Measurements from ENCODE around the gene PGK1. TPM values are rescaled to one million over a fixed set of nuclear protein-coding genes. Genes with fewer than 3 reads are reported as not detected.
"Not testable (repeated sequence)": the region's sequence is repeated elsewhere in the genome, so short reads cannot be mapped to it uniquely, and the experiment has no call there.

The PGK1 gene
- total RNA-seq (100 to 1,000 TPM; 235 to 254 TPM), polyA plus RNA-seq (100 to 1,000 TPM in 1 of 2 donors, 10 to 100 TPM in 1; 94.6 to 157 TPM)
- long read RNA-seq, donor 1, full-length matches to known transcripts: 2,113 of 2,243 reads
- long read RNA-seq, donor 1, partial matches to known transcripts: 59 of 2,243 reads
- long read RNA-seq, donor 1, other reads (novel, unspliced or antisense): 71 of 2,243 reads
- long read RNA-seq, donor 2, full-length matches to known transcripts: 218 of 263 reads
- long read RNA-seq, donor 2, partial matches to known transcripts: 20 of 263 reads
- long read RNA-seq, donor 2, other reads (novel, unspliced or antisense): 25 of 263 reads

GRCh38 chrX:78103623-78104446 lies at the start of gene PGK1:
TSS of gene PGK1 (plus strand) at chrX:78104248. CDS start at chrX:78104341, 93 bp downstream.
- Histone ChIP-seq H3K4me3 (ENCODE audit: low read length in 2 of 2) (peak within 1 kb of the TSS; percentile 48 to 93), H3K4me1 (ENCODE audit: control insufficient read depth in 1 of 2, insufficient read depth in 2 of 2, low read length in 2 of 2) (peaks cover 0 to 1% of the 10 kb centered on the region in 2 donors), H3K27me3 (ENCODE audit: control insufficient read depth in 1 of 2, insufficient read depth in 2 of 2, low read length in 1 of 2) (no peaks in the 10 kb centered on the region), H3K9me3 (ENCODE audit: control insufficient read depth, low read length) (no peaks in the 10 kb centered on the region), H3K27ac (ENCODE audit: low read depth in 1 of 2, low read length in 2 of 2) (peak within 1 kb of the TSS; percentile 77 to 98), H3K36me3 (ENCODE audit: control insufficient read depth in 1 of 2, insufficient read depth in 2 of 2, low read length in 1 of 2) (no peaks in the 10 kb centered on the region)
- ATAC-seq (ENCODE audit: low FRiP score) (peak; percentile 98), DNase-seq (peak; percentile 97 to 98)
- intact Hi-C loops (cut with DNase I): loop anchor here in 1 of 2 donors (10.0 kb wide), 1 partner anchor 189 kb away; the partner anchor contains the start of gene ATP7A
- WGBS, 2 donors: 0 to 37% methylated on average over 68 to 72 of the region's 72 CpGs

- Histone ChIP-seq H3K27ac (ENCODE audit: low read depth in 1 of 2, low read length in 2 of 2) (no peak overlapping the region), H3K36me3 (ENCODE audit: control insufficient read depth in 1 of 2, insufficient read depth in 2 of 2, low read length in 1 of 2) (no peaks in the 10 kb centered on the region), H3K4me3 (ENCODE audit: low read length in 2 of 2) (no peak overlapping the region), H3K9me3 (ENCODE audit: control insufficient read depth, low read length) (no peaks in the 10 kb centered on the region), H3K4me1 (ENCODE audit: control insufficient read depth in 1 of 2, insufficient read depth in 2 of 2, low read length in 2 of 2) (peaks cover 0 to 2% of the 10 kb centered on the region in 2 donors), H3K27me3 (ENCODE audit: control insufficient read depth in 1 of 2, insufficient read depth in 2 of 2, low read length in 1 of 2) (peaks cover 0 to 5% of the 10 kb centered on the region in 2 donors)
- DNase-seq: no peak
- intact Hi-C loops (cut with DNase I): no loop called here
- ATAC-seq (ENCODE audit: low FRiP score): no peak
Observed at GRCh38 chrX:78063687-78064086, 40.4 kb upstream of the PGK1 start.

- peak overlapping the region in 1 of 2 donors; percentile 36 for H3K27ac ChIP-seq (ENCODE audit: low read depth in 1 of 2, low read length in 2 of 2)
- DNase-seq (no peak), ATAC-seq (ENCODE audit: low FRiP score) (no peak)
- no peaks in the 10 kb centered on the region for H3K9me3 ChIP-seq (ENCODE audit: control insufficient read depth, low read length)
- 71 to 91% methylated on average over 4 of the region's 4 CpGs for WGBS, 2 donors
- peaks cover 0 to 2% of the 10 kb centered on the region in 2 donors for H3K4me1 ChIP-seq (ENCODE audit: control insufficient read depth in 1 of 2, insufficient read depth in 2 of 2, low read length in 2 of 2)
- intact Hi-C loops (cut with DNase I): no loop called here
- H3K4me3 ChIP-seq (ENCODE audit: low read length in 2 of 2): no peak overlapping the region
- no peaks in the 10 kb centered on the region for H3K36me3 ChIP-seq (ENCODE audit: control insufficient read depth in 1 of 2, insufficient read depth in 2 of 2, low read length in 1 of 2)
- peaks cover 0 to 5% of the 10 kb centered on the region in 2 donors for H3K27me3 ChIP-seq (ENCODE audit: control insufficient read depth in 1 of 2, insufficient read depth in 2 of 2, low read length in 1 of 2)
Observed at GRCh38 chrX:78064152-78064551, 39.9 kb upstream of the PGK1 start.

GRCh38 chrX:78064698-78065601 lies 39.1 kb upstream of the PGK1 start:
- intact Hi-C loops (cut with DNase I); H3K4me1 ChIP-seq (ENCODE audit: control insufficient read depth in 1 of 2, insufficient read depth in 2 of 2, low read length in 2 of 2); DNase-seq; H3K9me3 ChIP-seq (ENCODE audit: control insufficient read depth, low read length); H3K27me3 ChIP-seq (ENCODE audit: control insufficient read depth in 1 of 2, insufficient read depth in 2 of 2, low read length in 1 of 2); H3K36me3 ChIP-seq (ENCODE audit: control insufficient read depth in 1 of 2, insufficient read depth in 2 of 2, low read length in 1 of 2); H3K4me3 ChIP-seq (ENCODE audit: low read length in 2 of 2): not testable (repeated sequence)
- ATAC-seq (ENCODE audit: low FRiP score): peak; percentile 63
- WGBS, 2 donors: 66 to 71% methylated on average over 6 of the region's 6 CpGs
- peak overlapping the region in 1 of 2 donors; percentile 90 for H3K27ac ChIP-seq (ENCODE audit: low read depth in 1 of 2, low read length in 2 of 2)

- ATAC-seq (ENCODE audit: low FRiP score) (no peak), DNase-seq (no peak)
- WGBS, 2 donors: 54 to 63% methylated on average over 1 of the region's 1 CpG
- no peaks in the 10 kb centered on the region for H3K9me3 ChIP-seq (ENCODE audit: control insufficient read depth, low read length)
- no peak overlapping the region for H3K4me3 ChIP-seq (ENCODE audit: low read length in 2 of 2)
- H3K27ac ChIP-seq (ENCODE audit: low read depth in 1 of 2, low read length in 2 of 2): no peak overlapping the region
- intact Hi-C loops (cut with DNase I): no loop called here
- H3K27me3 ChIP-seq (ENCODE audit: control insufficient read depth in 1 of 2, insufficient read depth in 2 of 2, low read length in 1 of 2): no peaks in the 10 kb centered on the region
- peaks cover 0 to 2% of the 10 kb centered on the region in 2 donors for H3K4me1 ChIP-seq (ENCODE audit: control insufficient read depth in 1 of 2, insufficient read depth in 2 of 2, low read length in 2 of 2)
- no peaks in the 10 kb centered on the region for H3K36me3 ChIP-seq (ENCODE audit: control insufficient read depth in 1 of 2, insufficient read depth in 2 of 2, low read length in 1 of 2)
Observed at GRCh38 chrX:78066110-78066509, 37.9 kb upstream of the PGK1 start.

GRCh38 chrX:78071331-78071730 lies 32.7 kb upstream of the PGK1 start:
- no peaks in the 10 kb centered on the region for H3K4me1 ChIP-seq (ENCODE audit: control insufficient read depth in 1 of 2, insufficient read depth in 2 of 2, low read length in 2 of 2)
- H3K27ac ChIP-seq (ENCODE audit: low read depth in 1 of 2, low read length in 2 of 2): no peak overlapping the region
- whole genome bisulfite sequencing, 2 donors: 79 to 93% methylated on average over 3 of the region's 3 CpGs
- H3K4me3 ChIP-seq (ENCODE audit: low read length in 2 of 2): no peak overlapping the region
- no peaks in the 10 kb centered on the region for H3K36me3 ChIP-seq (ENCODE audit: control insufficient read depth in 1 of 2, insufficient read depth in 2 of 2, low read length in 1 of 2)
- H3K9me3 ChIP-seq (ENCODE audit: control insufficient read depth, low read length): no peaks in the 10 kb centered on the region
- intact Hi-C loops (cut with DNase I): no loop called here
- H3K27me3 ChIP-seq (ENCODE audit: control insufficient read depth in 1 of 2, insufficient read depth in 2 of 2, low read length in 1 of 2): no peaks in the 10 kb centered on the region
- no peak for DNase-seq
- no peak for ATAC-seq (ENCODE audit: low FRiP score)

GRCh38 chrX:78073147-78074077 lies 30.6 kb upstream of the PGK1 start:
- WGBS, 2 donors: 89% methylated on average over 14 of the region's 14 CpGs
- ATAC-seq (ENCODE audit: low FRiP score); H3K36me3 ChIP-seq (ENCODE audit: control insufficient read depth in 1 of 2, insufficient read depth in 2 of 2, low read length in 1 of 2); H3K9me3 ChIP-seq (ENCODE audit: control insufficient read depth, low read length); H3K27ac ChIP-seq (ENCODE audit: low read depth in 1 of 2, low read length in 2 of 2); H3K4me1 ChIP-seq (ENCODE audit: control insufficient read depth in 1 of 2, insufficient read depth in 2 of 2, low read length in 2 of 2); DNase-seq; H3K27me3 ChIP-seq (ENCODE audit: control insufficient read depth in 1 of 2, insufficient read depth in 2 of 2, low read length in 1 of 2); H3K4me3 ChIP-seq (ENCODE audit: low read length in 2 of 2); intact Hi-C loops (cut with DNase I): not testable (repeated sequence)
